ENCODE data around the gene C11orf24. TPM values are rescaled to one million over a fixed set of nuclear protein-coding genes. Genes with fewer than 3 reads are reported as not detected.

The C11orf24 gene
- total and polyA plus RNA-seq, 9 of the 15 experiments (the other 6 are each of a cell fraction or from before 2014, with no cell fraction given) = 2.0 to 65.2 (median 32.5) TPM

DNA sequence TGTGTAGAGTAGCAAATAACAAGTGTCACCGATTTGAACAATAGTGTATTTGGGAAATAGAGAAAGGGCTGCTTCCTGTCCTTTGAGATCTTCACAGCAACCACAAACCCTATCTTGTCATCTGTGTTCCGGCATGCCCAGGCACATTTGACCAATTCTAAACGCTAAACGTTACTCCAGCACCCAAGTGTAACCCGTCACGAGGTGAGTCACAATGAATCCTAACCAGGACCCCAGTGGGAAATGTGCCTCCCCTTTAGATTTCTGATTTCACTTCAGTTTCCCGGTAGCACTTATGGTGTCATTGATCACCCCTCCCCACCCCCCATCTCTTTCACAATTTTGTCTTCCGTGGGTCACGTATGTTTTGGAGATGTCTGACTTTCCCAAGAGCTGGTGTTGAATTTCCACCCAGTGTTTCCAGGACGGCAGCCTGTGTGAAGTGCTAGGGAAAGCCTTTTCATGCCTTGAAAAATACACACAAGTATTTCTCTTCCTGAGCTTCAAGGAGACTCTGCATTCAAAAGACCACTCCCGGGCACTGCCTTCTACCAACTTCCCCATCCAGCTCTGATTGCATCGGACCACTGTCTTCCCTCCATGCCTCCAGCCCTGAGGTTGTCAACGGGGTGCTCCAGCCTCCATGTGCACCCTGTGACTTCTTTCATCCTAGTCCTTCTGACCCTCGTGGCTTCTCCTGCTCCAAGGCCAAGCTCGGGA, 10.5 kb upstream of the C11orf24 start (continued):
- TF ChIP-seq, protein P1, sequence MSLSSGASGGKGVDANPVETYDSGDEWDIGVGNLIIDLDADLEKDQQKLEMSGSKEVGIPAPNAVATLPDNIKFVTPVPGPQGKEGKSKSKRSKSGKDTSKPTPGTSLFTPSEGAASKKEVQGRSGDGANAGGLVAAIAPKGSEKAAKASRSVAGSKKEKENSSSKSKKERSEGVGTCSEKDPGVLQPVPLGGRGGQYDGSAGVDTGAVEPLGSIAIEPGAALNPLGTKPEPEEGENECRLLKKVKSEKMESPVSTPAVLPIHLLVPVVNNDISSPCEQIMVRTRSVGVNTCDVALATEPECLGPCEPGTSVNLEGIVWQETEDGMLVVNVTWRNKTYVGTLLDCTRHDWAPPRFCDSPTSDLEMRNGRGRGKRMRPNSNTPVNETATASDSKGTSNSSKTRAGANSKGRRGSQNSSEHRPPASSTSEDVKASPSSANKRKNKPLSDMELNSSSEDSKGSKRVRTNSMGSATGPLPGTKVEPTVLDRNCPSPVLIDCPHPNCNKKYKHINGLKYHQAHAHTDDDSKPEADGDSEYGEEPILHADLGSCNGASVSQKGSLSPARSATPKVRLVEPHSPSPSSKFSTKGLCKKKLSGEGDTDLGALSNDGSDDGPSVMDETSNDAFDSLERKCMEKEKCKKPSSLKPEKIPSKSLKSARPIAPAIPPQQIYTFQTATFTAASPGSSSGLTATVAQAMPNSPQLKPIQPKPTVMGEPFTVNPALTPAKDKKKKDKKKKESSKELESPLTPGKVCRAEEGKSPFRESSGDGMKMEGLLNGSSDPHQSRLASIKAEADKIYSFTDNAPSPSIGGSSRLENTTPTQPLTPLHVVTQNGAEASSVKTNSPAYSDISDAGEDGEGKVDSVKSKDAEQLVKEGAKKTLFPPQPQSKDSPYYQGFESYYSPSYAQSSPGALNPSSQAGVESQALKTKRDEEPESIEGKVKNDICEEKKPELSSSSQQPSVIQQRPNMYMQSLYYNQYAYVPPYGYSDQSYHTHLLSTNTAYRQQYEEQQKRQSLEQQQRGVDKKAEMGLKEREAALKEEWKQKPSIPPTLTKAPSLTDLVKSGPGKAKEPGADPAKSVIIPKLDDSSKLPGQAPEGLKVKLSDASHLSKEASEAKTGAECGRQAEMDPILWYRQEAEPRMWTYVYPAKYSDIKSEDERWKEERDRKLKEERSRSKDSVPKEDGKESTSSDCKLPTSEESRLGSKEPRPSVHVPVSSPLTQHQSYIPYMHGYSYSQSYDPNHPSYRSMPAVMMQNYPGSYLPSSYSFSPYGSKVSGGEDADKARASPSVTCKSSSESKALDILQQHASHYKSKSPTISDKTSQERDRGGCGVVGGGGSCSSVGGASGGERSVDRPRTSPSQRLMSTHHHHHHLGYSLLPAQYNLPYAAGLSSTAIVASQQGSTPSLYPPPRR (CRISPR knock-in tag; IDR thresholded peaks at IDR 0.05; ENCODE audit: borderline replicate concordance) = no peak
- TF ChIP-seq, protein P2, sequence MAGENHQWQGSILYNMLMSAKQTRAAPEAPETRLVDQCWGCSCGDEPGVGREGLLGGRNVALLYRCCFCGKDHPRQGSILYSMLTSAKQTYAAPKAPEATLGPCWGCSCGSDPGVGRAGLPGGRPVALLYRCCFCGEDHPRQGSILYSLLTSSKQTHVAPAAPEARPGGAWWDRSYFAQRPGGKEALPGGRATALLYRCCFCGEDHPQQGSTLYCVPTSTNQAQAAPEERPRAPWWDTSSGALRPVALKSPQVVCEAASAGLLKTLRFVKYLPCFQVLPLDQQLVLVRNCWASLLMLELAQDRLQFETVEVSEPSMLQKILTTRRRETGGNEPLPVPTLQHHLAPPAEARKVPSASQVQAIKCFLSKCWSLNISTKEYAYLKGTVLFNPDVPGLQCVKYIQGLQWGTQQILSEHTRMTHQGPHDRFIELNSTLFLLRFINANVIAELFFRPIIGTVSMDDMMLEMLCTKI (IDR thresholded peaks at IDR 0.05; ENCODE audit: partially characterized antibody) = no peak
- TF ChIP-seq, protein P3, sequence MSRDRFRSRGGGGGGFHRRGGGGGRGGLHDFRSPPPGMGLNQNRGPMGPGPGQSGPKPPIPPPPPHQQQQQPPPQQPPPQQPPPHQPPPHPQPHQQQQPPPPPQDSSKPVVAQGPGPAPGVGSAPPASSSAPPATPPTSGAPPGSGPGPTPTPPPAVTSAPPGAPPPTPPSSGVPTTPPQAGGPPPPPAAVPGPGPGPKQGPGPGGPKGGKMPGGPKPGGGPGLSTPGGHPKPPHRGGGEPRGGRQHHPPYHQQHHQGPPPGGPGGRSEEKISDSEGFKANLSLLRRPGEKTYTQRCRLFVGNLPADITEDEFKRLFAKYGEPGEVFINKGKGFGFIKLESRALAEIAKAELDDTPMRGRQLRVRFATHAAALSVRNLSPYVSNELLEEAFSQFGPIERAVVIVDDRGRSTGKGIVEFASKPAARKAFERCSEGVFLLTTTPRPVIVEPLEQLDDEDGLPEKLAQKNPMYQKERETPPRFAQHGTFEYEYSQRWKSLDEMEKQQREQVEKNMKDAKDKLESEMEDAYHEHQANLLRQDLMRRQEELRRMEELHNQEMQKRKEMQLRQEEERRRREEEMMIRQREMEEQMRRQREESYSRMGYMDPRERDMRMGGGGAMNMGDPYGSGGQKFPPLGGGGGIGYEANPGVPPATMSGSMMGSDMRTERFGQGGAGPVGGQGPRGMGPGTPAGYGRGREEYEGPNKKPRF (IDR thresholded peaks at IDR 0.05; ENCODE audit: low read depth, low read length) = no peak
- TF ChIP-seq, protein P4, sequence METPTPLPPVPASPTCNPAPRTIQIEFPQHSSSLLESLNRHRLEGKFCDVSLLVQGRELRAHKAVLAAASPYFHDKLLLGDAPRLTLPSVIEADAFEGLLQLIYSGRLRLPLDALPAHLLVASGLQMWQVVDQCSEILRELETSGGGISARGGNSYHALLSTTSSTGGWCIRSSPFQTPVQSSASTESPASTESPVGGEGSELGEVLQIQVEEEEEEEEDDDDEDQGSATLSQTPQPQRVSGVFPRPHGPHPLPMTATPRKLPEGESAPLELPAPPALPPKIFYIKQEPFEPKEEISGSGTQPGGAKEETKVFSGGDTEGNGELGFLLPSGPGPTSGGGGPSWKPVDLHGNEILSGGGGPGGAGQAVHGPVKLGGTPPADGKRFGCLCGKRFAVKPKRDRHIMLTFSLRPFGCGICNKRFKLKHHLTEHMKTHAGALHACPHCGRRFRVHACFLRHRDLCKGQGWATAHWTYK (CRISPR knock-in tag; IDR thresholded peaks at IDR 0.05) = no peak
- TF ChIP-seq KDM5B (IDR thresholded peaks at IDR 0.05; ENCODE audit: insufficient replicate concordance, low read depth, low read length) = no peak
